Measurements from ENCODE around the gene NNT. TPM values are rescaled to one million over a fixed set of nuclear protein-coding genes. Genes with fewer than 3 reads are reported as not detected.
"Not testable (repeated sequence)": the region's sequence is repeated elsewhere in the genome, so short reads cannot be mapped to it uniquely, and the experiment has no call there.

NNT gene
- total RNA-seq, 1 donor = 94.8 TPM

DNA sequence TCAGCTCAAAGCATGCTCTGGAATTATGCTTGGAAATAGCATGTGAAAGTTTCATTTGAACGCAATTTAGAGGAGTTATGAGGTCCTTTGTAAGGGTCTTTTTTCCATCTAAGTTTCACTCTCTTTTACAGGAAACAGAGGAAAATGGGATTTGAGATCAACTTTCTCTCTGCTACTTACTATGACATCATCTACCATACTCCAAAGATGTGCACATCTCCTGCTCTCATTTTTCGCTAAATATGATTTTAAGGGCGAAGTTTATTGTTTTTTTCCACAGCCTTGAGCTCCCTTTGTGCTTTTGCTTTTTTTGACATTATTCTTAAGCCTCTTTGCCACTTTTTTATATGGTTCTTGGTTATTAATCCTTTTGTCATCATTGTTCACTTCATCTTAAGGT is 125.6 kb downstream of the NNT start:
- peak overlapping the region; percentile 53 for H2AFZ ChIP-seq (ENCODE audit: low read length)
- TF ChIP-seq, protein P1, sequence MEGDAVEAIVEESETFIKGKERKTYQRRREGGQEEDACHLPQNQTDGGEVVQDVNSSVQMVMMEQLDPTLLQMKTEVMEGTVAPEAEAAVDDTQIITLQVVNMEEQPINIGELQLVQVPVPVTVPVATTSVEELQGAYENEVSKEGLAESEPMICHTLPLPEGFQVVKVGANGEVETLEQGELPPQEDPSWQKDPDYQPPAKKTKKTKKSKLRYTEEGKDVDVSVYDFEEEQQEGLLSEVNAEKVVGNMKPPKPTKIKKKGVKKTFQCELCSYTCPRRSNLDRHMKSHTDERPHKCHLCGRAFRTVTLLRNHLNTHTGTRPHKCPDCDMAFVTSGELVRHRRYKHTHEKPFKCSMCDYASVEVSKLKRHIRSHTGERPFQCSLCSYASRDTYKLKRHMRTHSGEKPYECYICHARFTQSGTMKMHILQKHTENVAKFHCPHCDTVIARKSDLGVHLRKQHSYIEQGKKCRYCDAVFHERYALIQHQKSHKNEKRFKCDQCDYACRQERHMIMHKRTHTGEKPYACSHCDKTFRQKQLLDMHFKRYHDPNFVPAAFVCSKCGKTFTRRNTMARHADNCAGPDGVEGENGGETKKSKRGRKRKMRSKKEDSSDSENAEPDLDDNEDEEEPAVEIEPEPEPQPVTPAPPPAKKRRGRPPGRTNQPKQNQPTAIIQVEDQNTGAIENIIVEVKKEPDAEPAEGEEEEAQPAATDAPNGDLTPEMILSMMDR (IDR thresholded peaks at IDR 0.05; ENCODE audit: extremely low read depth, low read depth, low read length) = no peak
- no peak overlapping the region for H3K27ac ChIP-seq (ENCODE audit: low read depth, low read length)
- no peak for DNase-seq (ENCODE audit: insufficient read length, low spot score, missing footprints)
- H3K27me3 ChIP-seq (ENCODE audit: insufficient read depth, low read length) = no peaks in the 10 kb centered on the region
- H3K79me2 ChIP-seq (ENCODE audit: insufficient read depth, low read length) = no peaks in the 10 kb centered on the region
- H3K9me3 ChIP-seq (ENCODE audit: low read depth, low read length) = no peaks in the 10 kb centered on the region
- no peaks in the 10 kb centered on the region for H3K36me3 ChIP-seq (ENCODE audit: insufficient read depth, low read length)
- H4K20me1 ChIP-seq (ENCODE audit: insufficient read depth, low read length) = no peaks in the 10 kb centered on the region
- peaks cover 3% of the 10 kb centered on the region for H3K4me1 ChIP-seq (ENCODE audit: insufficient read depth, low read length)
- H3K4me2 ChIP-seq (ENCODE audit: insufficient read depth, low read length) = peak overlapping the region; percentile 25
- no peak overlapping the region for H3K4me3 ChIP-seq (ENCODE audit: insufficient read depth, low read length)

DNA sequence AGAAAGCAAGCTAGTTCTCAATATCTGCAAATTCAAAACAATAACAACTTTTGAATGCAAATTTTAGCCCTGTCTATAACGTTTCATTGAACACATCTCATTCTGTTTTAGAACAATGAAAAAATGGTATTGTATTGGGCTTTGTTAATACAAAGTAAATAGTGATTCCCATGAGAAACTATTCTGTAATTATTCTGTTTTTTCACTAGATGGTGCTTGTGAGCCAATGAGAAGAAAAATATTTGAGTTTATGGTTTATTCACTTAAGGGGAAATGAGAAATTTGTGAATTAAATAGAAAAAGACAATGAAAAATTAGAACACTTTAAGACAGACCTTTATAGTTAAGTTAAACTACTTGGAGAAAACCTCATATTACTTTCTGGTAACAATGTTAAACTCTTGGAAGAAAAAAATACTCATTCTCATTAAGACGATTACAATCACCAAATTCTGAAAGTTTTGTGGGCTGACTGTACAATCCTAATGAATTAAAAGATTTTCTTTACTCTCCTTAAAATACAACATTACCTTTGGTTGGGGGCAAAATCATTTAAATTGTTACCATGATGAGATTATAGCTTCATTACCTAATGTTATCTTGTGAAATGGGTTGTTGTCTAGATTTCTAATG is 127.0 kb downstream of the NNT start:
- Histone ChIP-seq H3K79me2 (ENCODE audit: insufficient read depth, low read length) (no peaks in the 10 kb centered on the region), H3K9me3 (ENCODE audit: low read depth, low read length) (no peaks in the 10 kb centered on the region), H3K27ac (ENCODE audit: low read depth, low read length) (peak overlapping the region; percentile 11), H3K4me3 (ENCODE audit: insufficient read depth, low read length) (no peak overlapping the region), H4K20me1 (ENCODE audit: insufficient read depth, low read length) (no peaks in the 10 kb centered on the region), H3K36me3 (ENCODE audit: insufficient read depth, low read length) (no peaks in the 10 kb centered on the region), H3K4me2 (ENCODE audit: insufficient read depth, low read length) (no peak overlapping the region), H2AFZ (ENCODE audit: low read length) (no peak overlapping the region), H3K4me1 (ENCODE audit: insufficient read depth, low read length) (peaks cover 3% of the 10 kb centered on the region), H3K27me3 (ENCODE audit: insufficient read depth, low read length) (no peaks in the 10 kb centered on the region)
- TF ChIP-seq, protein P1 (IDR thresholded peaks at IDR 0.05; ENCODE audit: extremely low read depth, low read depth, low read length) = peak; percentile 56
- DNase-seq (ENCODE audit: insufficient read length, low spot score, missing footprints) = no peak

DNA sequence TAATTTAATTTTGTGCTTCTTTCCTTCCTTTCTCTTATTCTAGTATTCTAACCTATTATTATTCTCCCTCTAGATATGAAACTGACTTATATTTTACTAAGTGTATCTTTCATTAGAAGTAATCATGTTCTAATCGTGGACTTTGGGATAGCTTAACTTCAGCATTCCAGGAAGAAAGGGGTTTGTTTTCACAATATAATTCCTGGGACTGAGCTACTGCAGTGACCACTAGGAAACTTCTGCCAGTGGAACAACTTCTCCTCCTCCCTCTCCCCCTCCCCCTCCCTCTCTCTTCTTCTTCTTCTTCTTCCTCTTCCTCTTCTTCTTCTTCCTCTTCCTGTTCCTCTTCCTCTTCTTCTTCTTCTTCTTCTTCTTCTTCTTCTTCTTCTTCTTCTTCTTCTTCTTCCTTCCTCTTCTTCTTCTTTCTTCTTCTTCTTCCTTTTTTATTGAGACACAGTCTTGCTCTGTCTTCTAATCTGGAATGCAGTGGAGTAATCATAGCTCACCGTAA is 127.9 kb downstream of the NNT start:
- peaks cover 3% of the 10 kb centered on the region for H3K4me1 ChIP-seq (ENCODE audit: insufficient read depth, low read length)
- H4K20me1 ChIP-seq (ENCODE audit: insufficient read depth, low read length) = no peaks in the 10 kb centered on the region
- H3K4me2 ChIP-seq (ENCODE audit: insufficient read depth, low read length) = no peak overlapping the region
- DNase-seq (ENCODE audit: insufficient read length, low spot score, missing footprints) = no peak
- no peak overlapping the region for H3K4me3 ChIP-seq (ENCODE audit: insufficient read depth, low read length)
- H3K9me3 ChIP-seq (ENCODE audit: low read depth, low read length) = no peaks in the 10 kb centered on the region
- no peaks in the 10 kb centered on the region for H3K36me3 ChIP-seq (ENCODE audit: insufficient read depth, low read length)
- TF ChIP-seq, protein P1 (IDR thresholded peaks at IDR 0.05; ENCODE audit: extremely low read depth, low read depth, low read length) = no peak
- no peaks in the 10 kb centered on the region for H3K27me3 ChIP-seq (ENCODE audit: insufficient read depth, low read length)
- no peaks in the 10 kb centered on the region for H3K79me2 ChIP-seq (ENCODE audit: insufficient read depth, low read length)
- H3K27ac ChIP-seq (ENCODE audit: low read depth, low read length) = no peak overlapping the region
- no peak overlapping the region for H2AFZ ChIP-seq (ENCODE audit: low read length)

DNA sequence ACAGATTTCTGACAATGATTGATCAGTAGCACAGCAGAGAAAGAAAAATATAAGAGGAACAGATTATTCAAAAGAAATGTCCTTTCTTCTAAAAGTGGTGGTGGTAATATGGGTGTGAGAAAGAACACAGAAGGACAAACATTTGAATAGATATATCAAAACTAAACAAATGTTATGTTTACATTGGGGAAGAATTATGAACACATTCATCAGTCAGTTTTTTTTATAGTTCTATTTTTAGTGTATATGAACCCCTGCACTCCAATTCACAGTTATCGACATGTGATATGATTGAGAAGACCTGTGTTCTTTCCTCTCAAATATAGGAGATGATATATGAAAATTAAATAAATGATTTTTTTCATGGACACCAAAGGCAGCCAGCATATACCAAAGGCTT is 128.6 kb downstream of the NNT start:
- DNase-seq (ENCODE audit: insufficient read length, low spot score, missing footprints) = no peak

DNA sequence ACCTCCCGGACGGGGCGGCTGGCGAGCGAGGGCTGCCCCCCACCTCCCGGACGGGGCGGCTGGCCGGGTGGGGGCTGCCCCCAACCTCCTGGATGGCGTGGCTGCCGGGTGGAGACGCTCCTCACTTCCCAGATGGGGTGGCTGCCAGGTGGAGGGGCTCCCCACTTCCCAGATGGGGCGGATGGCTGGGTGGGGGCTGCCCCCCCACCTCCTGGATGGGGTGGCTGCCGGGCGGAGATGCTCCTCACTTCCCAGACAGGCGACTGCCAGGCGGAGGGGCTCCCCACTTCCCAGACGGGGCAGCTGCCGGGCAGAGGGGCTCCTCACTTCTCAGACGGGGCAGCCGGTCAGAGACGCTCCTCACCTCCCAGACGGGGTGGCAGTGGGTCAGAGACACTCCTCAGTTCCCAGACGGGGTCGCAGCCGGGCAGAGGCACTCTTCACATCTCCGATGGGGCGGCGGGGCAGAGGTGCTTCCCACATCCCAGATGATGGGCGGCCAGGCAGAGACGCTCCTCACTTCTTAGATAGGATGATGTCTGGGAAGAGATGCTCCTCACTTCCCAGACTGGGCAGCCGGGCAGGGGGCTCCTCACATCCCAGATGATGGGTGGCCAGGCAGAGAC is 143.1 kb downstream of the NNT start:
- H4K20me1 ChIP-seq (ENCODE audit: insufficient read depth, low read length); H3K79me2 ChIP-seq (ENCODE audit: insufficient read depth, low read length); H3K36me3 ChIP-seq (ENCODE audit: insufficient read depth, low read length); H3K27ac ChIP-seq (ENCODE audit: low read depth, low read length); H3K4me2 ChIP-seq (ENCODE audit: insufficient read depth, low read length); H2AFZ ChIP-seq (ENCODE audit: low read length); H3K4me1 ChIP-seq (ENCODE audit: insufficient read depth, low read length); H3K9me3 ChIP-seq (ENCODE audit: low read depth, low read length); DNase-seq (ENCODE audit: insufficient read length, low spot score, missing footprints); H3K27me3 ChIP-seq (ENCODE audit: insufficient read depth, low read length); H3K4me3 ChIP-seq (ENCODE audit: insufficient read depth, low read length): not testable (repeated sequence)

More for the DNA sequence above, 128.6 kb downstream of the NNT start:
- Histone ChIP-seq H3K4me1 (ENCODE audit: insufficient read depth, low read length) (peaks cover 3% of the 10 kb centered on the region), H2AFZ (ENCODE audit: low read length) (no peak overlapping the region), H3K27me3 (ENCODE audit: insufficient read depth, low read length) (no peaks in the 10 kb centered on the region), H4K20me1 (ENCODE audit: insufficient read depth, low read length) (no peaks in the 10 kb centered on the region), H3K79me2 (ENCODE audit: insufficient read depth, low read length) (no peaks in the 10 kb centered on the region), H3K27ac (ENCODE audit: low read depth, low read length) (no peak overlapping the region), H3K4me3 (ENCODE audit: insufficient read depth, low read length) (no peak overlapping the region), H3K36me3 (ENCODE audit: insufficient read depth, low read length) (no peaks in the 10 kb centered on the region), H3K4me2 (ENCODE audit: insufficient read depth, low read length) (no peak overlapping the region), H3K9me3 (ENCODE audit: low read depth, low read length) (no peaks in the 10 kb centered on the region)
- TF ChIP-seq, protein P1 (IDR thresholded peaks at IDR 0.05; ENCODE audit: extremely low read depth, low read depth, low read length) = no peak
